ENCODE measurements around the gene FHOD1. TPM values are rescaled to one million over a fixed set of nuclear protein-coding genes. Genes with fewer than 3 reads are reported as not detected.

FHOD1 gene
- total and polyA plus RNA-seq, 10 of the 15 experiments (the other 5 are each of a cell fraction or from before 2014, with no cell fraction given), result 8.9 to 65.7 (median 18.1) TPM

DNA sequence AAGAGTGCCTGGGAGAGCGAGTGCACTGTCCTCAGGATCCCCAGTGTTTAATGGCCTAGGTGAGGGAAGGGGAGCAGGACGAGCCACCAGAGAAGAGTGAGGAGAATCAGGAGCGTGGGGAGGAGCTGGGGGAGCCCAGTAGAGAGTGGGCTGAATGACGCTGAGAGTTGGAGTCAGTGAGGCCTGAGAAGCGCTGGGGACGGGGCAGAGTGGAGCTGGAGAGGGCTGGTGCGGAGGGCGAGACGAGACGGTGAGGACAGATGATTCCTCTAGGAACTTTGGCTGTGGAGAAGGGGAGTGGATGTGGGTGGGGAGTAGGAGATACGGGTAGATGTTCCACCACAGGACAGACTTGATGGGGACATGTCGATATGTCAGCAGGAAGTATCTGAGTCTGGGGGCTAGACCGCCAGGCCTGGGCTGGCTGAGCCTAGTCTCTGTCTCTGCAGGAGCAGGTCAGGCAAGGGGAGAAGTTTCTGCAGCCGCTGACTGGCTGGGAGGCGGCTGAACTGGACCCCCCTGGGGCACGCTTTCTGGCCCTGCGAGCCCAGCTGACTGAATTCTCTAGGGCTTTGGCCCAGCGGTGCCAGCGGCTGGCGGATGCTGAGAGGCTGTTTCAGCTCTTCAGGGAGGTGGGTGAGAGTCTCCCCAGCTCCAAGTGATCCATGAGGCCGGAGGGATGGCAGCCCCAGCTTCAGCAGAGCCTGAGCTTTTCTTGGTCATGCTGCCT, 36.7 kb upstream of the FHOD1 start:
- Histone ChIP-seq H3K27ac (ENCODE audit: control insufficient read depth, insufficient read depth) (no peak overlapping the region), H4K20me1 (ENCODE audit: control insufficient read depth, insufficient read depth) (no peaks in the 10 kb centered on the region), H3K4me2 (ENCODE audit: control insufficient read depth, insufficient read depth) (no peak overlapping the region), H3K4me3 (no peak overlapping the region), H3K9ac (ENCODE audit: control insufficient read depth, insufficient read depth, low read length) (no peak overlapping the region), H3K9me3 (replicated peaks; ENCODE audit: control insufficient read depth, insufficient read depth, low read length) (no peaks in the 10 kb centered on the region), H3K4me1 (ENCODE audit: control insufficient read depth, insufficient read depth, low read length) (no peaks in the 10 kb centered on the region), H2AFZ (ENCODE audit: control insufficient read depth, low read depth, low read length) (no peak overlapping the region), H3K27me3 (replicated peaks in 1 of 2; ENCODE audit: control insufficient read depth in 2 of 2, insufficient read depth in 2 of 2, low read length in 1 of 2) (no peaks in the 10 kb centered on the region), H3K79me2 (ENCODE audit: control insufficient read depth, insufficient read depth, low read length) (no peaks in the 10 kb centered on the region), H3K36me3 (ENCODE audit: control insufficient read depth in 2 of 2, insufficient read depth in 2 of 2, low read length in 1 of 2) (no peaks in the 10 kb centered on the region)
- 39% methylated on average over 21 of the region's 21 CpGs for WGBS (ENCODE audit: insufficient coverage, insufficient replicate concordance, low lambda C conversion rate, missing lambda C conversion rate)
- POLR2A ChIA-PET, result no interaction called here
- SMC1A ChIA-PET (ENCODE audit: uncharacterized antibody, unreplicated experiment), result interaction anchor here (0.9 kb wide), 1 partner anchor 55 kb away, joined by 3 read pairs; no protein-coding TSS in a partner anchor
- BruUV-seq (replicated peaks), result no TSS peak
- no peak for DNase-seq (ENCODE audit: low read depth, low spot score)
- CTCF ChIA-PET, result interaction anchor here (0.6 to 2.0 kb wide), 8 partner anchors 18 to 86 kb away, joined by 3 to 11 read pairs (median 4); no protein-coding TSS in a partner anchor
- ATAC-seq, result no peak
- no peak for FAIRE-seq
- in situ Hi-C loops (cut with MboI), result no loop called here
- intact Hi-C loops (cut with micrococcal nuclease; ENCODE audit: unreplicated experiment), result no loop called here
- RAD21 ChIA-PET (ENCODE audit: unreplicated experiment), result interaction anchor here (0.9 kb wide), 1 partner anchor 55 kb away, joined by 3 read pairs; no protein-coding TSS in a partner anchor
- TF ChIP-seq POLR2A (IDR thresholded peaks at IDR 0.05; ENCODE audit: low read depth, low read length), result no peak
- TF ChIP-seq, protein P1, sequence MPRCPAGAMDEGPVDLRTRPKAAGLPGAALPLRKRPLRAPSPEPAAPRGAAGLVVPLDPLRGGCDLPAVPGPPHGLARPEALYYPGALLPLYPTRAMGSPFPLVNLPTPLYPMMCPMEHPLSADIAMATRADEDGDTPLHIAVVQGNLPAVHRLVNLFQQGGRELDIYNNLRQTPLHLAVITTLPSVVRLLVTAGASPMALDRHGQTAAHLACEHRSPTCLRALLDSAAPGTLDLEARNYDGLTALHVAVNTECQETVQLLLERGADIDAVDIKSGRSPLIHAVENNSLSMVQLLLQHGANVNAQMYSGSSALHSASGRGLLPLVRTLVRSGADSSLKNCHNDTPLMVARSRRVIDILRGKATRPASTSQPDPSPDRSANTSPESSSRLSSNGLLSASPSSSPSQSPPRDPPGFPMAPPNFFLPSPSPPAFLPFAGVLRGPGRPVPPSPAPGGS (IDR thresholded peaks at IDR 0.05; ENCODE audit: borderline replicate concordance, insufficient read depth, low read depth, low read length, poor library complexity, severe bottlenecking), result no peak
- TF ChIP-seq, protein P2, sequence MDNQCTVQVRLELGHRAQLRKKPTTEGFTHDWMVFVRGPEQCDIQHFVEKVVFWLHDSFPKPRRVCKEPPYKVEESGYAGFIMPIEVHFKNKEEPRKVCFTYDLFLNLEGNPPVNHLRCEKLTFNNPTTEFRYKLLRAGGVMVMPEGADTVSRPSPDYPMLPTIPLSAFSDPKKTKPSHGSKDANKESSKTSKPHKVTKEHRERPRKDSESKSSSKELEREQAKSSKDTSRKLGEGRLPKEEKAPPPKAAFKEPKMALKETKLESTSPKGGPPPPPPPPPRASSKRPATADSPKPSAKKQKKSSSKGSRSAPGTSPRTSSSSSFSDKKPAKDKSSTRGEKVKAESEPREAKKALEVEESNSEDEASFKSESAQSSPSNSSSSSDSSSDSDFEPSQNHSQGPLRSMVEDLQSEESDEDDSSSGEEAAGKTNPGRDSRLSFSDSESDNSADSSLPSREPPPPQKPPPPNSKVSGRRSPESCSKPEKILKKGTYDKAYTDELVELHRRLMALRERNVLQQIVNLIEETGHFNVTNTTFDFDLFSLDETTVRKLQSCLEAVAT (IDR thresholded peaks at IDR 0.05), result no peak
- TF ChIP-seq, protein P3, sequence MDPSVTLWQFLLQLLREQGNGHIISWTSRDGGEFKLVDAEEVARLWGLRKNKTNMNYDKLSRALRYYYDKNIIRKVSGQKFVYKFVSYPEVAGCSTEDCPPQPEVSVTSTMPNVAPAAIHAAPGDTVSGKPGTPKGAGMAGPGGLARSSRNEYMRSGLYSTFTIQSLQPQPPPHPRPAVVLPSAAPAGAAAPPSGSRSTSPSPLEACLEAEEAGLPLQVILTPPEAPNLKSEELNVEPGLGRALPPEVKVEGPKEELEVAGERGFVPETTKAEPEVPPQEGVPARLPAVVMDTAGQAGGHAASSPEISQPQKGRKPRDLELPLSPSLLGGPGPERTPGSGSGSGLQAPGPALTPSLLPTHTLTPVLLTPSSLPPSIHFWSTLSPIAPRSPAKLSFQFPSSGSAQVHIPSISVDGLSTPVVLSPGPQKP (IDR thresholded peaks at IDR 0.05; ENCODE audit: low read depth, low read length), result no peak

Data from GM12878 (cell line).